Measurements from ENCODE around the gene AJM1. TPM values are rescaled to one million over a fixed set of nuclear protein-coding genes. Genes with fewer than 3 reads are reported as not detected.
"Not testable (repeated sequence)": the region's sequence is repeated elsewhere in the genome, so short reads cannot be mapped to it uniquely, and the experiment has no call there.

AJM1 gene
- total and polyA plus RNA-seq, 9 donors, result 0.48 to 2.4 (median 1.2) TPM; not detected in 1

DNA sequence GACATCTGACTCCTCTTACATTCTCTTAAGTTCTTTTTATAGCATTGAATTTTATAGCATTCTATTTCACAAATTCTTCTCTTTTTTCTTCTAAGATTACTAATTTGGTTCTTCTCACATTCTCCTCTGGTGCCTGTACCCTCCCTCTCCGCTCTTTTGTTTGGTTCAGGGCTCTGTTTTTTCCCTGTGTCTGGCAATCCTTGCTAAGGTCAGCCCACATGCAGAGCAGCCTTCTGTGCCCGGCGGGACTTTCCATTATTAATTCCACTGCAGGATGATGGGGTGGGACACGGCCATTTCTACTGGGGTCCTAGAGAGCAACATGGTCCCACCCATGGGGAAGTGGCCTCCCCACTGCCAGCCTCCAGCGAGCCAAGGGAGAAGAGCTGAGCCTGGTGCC is 34.2 kb downstream of the AJM1 start:
- 80 to 85% (median 83%) methylated on average over 5 of the region's 5 CpGs for WGBS, 3 donors
- no peak for TF ChIP-seq EP300 (IDR thresholded peaks at IDR 0.05)
- TF ChIP-seq POLR2A (IDR thresholded peaks at IDR 0.05), result no peak
- TF ChIP-seq, protein P1, sequence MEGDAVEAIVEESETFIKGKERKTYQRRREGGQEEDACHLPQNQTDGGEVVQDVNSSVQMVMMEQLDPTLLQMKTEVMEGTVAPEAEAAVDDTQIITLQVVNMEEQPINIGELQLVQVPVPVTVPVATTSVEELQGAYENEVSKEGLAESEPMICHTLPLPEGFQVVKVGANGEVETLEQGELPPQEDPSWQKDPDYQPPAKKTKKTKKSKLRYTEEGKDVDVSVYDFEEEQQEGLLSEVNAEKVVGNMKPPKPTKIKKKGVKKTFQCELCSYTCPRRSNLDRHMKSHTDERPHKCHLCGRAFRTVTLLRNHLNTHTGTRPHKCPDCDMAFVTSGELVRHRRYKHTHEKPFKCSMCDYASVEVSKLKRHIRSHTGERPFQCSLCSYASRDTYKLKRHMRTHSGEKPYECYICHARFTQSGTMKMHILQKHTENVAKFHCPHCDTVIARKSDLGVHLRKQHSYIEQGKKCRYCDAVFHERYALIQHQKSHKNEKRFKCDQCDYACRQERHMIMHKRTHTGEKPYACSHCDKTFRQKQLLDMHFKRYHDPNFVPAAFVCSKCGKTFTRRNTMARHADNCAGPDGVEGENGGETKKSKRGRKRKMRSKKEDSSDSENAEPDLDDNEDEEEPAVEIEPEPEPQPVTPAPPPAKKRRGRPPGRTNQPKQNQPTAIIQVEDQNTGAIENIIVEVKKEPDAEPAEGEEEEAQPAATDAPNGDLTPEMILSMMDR (IDR thresholded peaks at IDR 0.05), result no peak
- Histone ChIP-seq H3K27me3 (no peaks in the 10 kb centered on the region), H3K4me1 (ENCODE audit: insufficient read depth) (no peaks in the 10 kb centered on the region), H3K36me3 (no peaks in the 10 kb centered on the region), H3K27ac (no peak overlapping the region), H3K9me3 (no peaks in the 10 kb centered on the region), H3K4me3 (no peak overlapping the region)
- intact Hi-C loops (cut with DNase I), result no loop called here
- DNase-seq, result no peak

DNA sequence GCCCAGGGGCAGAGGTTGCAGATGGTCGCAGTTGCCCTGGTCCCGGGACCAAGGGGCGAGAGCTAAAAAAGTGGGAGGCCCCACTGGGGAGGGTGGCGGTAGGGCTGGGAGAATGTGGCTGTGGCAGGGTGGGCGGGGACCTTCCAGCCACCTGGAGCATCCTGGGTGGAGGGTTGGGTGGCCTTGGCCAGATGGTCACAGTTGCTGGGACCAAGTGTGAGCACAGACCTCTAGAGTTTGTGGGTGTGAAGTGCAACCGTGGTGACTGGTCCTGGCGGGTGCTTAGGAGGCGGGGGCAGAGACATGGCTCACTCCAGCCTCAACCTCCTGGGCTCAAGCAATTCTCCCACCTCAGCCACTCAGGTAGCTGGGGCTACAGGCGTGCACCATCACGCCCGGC is 38.4 kb downstream of the AJM1 start:
- no peaks in the 10 kb centered on the region for H3K36me3 ChIP-seq
- DNase-seq, result no peak
- no peak overlapping the region for H3K27ac ChIP-seq
- 77 to 79% (median 79%) methylated on average over 11 of the region's 11 CpGs for WGBS, 3 donors
- H3K27me3 ChIP-seq, result no peaks in the 10 kb centered on the region
- H3K4me1 ChIP-seq (ENCODE audit: insufficient read depth), result no peaks in the 10 kb centered on the region
- intact Hi-C loops (cut with DNase I), result no loop called here
- H3K4me3 ChIP-seq, result no peak overlapping the region
- H3K9me3 ChIP-seq, result no peaks in the 10 kb centered on the region
- TF ChIP-seq EP300 (IDR thresholded peaks at IDR 0.05), result no peak

DNA sequence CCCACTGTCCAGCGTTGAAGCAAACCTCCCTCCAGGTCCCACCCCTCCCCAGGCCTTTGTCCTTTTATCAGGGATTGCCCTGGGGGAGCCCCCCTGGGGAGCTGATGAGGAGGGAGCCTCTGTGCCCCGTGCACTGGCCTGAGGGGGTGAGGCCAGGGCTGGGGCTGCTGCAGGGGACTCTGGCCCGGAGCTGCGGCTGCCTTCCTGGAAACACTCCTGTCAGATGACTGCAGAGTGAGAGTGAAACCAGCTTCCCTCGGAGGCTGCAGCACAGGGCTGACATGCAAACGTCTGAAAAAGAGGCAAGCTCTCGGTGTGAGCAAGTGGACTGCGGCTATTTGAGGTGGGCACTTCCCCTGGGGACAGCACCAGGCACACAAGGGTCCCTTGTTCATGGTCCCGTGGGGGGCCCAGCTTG is 39.4 kb downstream of the AJM1 start:
- no peak overlapping the region for H3K4me3 ChIP-seq
- no peaks in the 10 kb centered on the region for H3K4me1 ChIP-seq (ENCODE audit: insufficient read depth)
- WGBS, 3 donors, result 23 to 26% (median 26%) methylated on average over 9 of the region's 9 CpGs
- no peaks in the 10 kb centered on the region for H3K27me3 ChIP-seq
- H3K27ac ChIP-seq, result no peak overlapping the region
- TF ChIP-seq EP300 (IDR thresholded peaks at IDR 0.05) (no peak), POLR2A (IDR thresholded peaks at IDR 0.05) (no peak)
- TF ChIP-seq, protein P1 (IDR thresholded peaks at IDR 0.05), result no peak
- no peaks in the 10 kb centered on the region for H3K36me3 ChIP-seq
- no peak for DNase-seq
- intact Hi-C loops (cut with DNase I), result no loop called here
- no peaks in the 10 kb centered on the region for H3K9me3 ChIP-seq

DNA sequence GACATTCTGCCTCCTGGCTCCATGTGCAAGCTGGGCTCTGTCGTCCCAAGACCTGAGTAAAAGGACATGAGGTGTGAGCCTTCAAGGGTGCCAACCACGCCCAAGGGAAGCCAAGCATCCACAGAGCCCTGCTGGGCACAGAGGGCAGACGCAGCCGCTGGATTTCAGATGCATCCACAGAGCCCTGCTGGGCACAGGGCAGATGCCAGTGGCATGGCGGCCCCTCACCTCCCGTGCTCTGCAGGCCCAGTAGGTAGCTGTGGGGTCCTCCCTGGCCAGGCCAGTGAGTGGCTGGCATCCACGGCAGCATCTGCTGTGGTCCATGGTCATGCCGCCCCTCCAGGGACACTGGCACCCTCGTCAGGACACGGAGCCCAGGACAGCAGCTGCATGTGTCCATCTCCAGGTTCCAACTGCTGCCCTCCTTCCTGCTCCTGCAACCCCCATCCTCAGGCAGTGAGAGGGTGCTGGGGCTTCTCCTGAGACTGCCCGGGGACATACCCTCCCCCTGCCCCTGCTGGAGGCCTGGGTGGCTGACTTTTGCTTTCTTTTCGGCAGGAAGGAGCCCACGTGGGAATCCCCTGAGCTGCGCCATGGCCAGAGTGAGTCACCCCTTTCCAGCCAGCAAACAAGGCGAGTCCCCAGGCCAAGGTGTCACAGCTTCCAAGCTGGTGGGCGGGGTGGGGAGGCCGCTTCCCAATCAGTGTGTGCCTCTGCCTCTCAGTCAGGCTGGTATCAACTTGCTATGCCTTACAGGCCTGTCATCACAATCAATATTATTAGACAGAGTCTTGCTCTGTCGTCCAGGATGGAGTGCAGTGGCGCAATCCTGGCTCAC is 40.0 kb downstream of the AJM1 start:
- no peak for TF ChIP-seq POLR2A (IDR thresholded peaks at IDR 0.05)
- TF ChIP-seq, protein P1 (IDR thresholded peaks at IDR 0.05), result no peak
- TF ChIP-seq EP300 (IDR thresholded peaks at IDR 0.05), result no peak
- no peak overlapping the region for H3K4me3 ChIP-seq
- H3K27ac ChIP-seq, result no peak overlapping the region

DNA sequence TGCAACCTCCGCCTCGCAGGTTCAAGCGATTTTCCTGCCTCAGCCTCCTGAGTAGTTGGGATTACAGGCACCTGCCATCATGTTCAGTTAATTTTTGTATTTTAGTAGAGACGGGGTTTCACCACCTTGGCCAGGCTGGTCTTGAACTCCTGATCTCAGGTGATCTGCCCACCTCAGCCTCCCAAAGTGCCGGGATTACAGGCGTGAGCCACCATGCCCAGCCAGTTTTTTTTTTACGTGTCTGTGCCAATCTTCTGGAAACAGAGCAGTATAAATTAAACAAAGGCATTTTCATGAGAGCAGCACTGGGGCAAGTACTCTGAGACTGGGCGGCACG is 40.6 kb downstream of the AJM1 start:
- DNase-seq; H3K9me3 ChIP-seq; H3K36me3 ChIP-seq; intact Hi-C loops (cut with DNase I); H3K4me3 ChIP-seq; H3K27me3 ChIP-seq; H3K4me1 ChIP-seq (ENCODE audit: insufficient read depth); H3K27ac ChIP-seq: not testable (repeated sequence)
- whole genome bisulfite sequencing, 3 donors, result 81 to 91% (median 85%) methylated on average over 9 of the region's 9 CpGs

More for the DNA sequence above, 40.0 kb downstream of the AJM1 start:
- no peaks in the 10 kb centered on the region for H3K9me3 ChIP-seq
- H3K27me3 ChIP-seq, result no peaks in the 10 kb centered on the region
- no peaks in the 10 kb centered on the region for H3K36me3 ChIP-seq
- intact Hi-C loops (cut with DNase I), result no loop called here
- no peak for DNase-seq
- WGBS, 3 donors, result 58 to 72% (median 64%) methylated on average over 18 to 19 of the region's 19 CpGs
- H3K4me1 ChIP-seq (ENCODE audit: insufficient read depth), result peaks cover 4% of the 10 kb centered on the region

DNA sequence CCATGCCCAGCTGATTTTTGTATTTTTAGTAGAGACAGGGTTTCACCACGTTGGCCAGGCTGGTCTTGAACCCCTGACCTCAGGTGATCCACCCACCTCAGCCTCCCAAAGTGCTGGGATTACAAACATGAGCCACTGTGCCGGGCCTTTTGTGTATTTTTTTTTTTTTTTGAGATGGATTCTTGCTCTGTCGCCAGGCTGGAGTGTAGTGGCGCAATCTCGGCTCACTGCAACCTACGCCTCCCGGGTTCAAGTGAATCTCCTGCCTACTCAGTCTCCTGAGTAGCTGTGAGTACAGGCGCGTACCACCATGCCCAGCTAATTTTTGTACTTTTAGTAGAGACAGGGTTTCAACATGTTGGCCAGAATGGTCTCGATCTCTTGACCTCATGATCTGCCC is 41.4 kb downstream of the AJM1 start:
- intact Hi-C loops (cut with DNase I); H3K4me3 ChIP-seq; H3K27me3 ChIP-seq; H3K27ac ChIP-seq; H3K9me3 ChIP-seq; DNase-seq; H3K4me1 ChIP-seq (ENCODE audit: insufficient read depth); H3K36me3 ChIP-seq: not testable (repeated sequence)
- WGBS, 3 donors, result 82 to 85% (median 83%) methylated on average over 10 of the region's 10 CpGs

Measured in ovary (tissue), 9 donors.